Osteoblast (primary cell): ENCODE measurements around the gene NFRKB. TPM values are rescaled to one million over a fixed set of nuclear protein-coding genes. Genes with fewer than 3 reads are reported as not detected.

Experiments used
- DNase-seq: peaks from one replicate; pipeline ENCODE4 v3.0.0; 2011; ENCODE audit warnings: low spot score, mixed read lengths; ENCODE audit not compliant: insufficient read length; ENCODE audit errors: missing footprints
- H2AFZ ChIP-seq: 2 replicates; pipeline ENCODE4 v1.6.0; 2011; ENCODE audit warnings: mild to moderate bottlenecking, low read length
- H3K27ac ChIP-seq: 2 replicates; pipeline ENCODE4 v1.5.1; 2011; ENCODE audit warnings: mild to moderate bottlenecking, low read depth, low read length, moderate library complexity
- H3K27me3 ChIP-seq: 2 replicates; pipeline ENCODE4 v1.6.0; 2012; ENCODE audit warnings: mild to moderate bottlenecking, control low read depth, inconsistent platforms, low read length, moderate library complexity; ENCODE audit not compliant: insufficient read depth
- H3K36me3 ChIP-seq: 2 replicates; pipeline ENCODE4 v1.5.1; 2011; ENCODE audit warnings: mild to moderate bottlenecking, low read length, control low read depth, moderate library complexity; ENCODE audit not compliant: insufficient read depth
- H3K4me1 ChIP-seq: 2 replicates; pipeline ENCODE4 v1.5.1; 2011; ENCODE audit warnings: mild to moderate bottlenecking, low read length, control low read depth, moderate library complexity; ENCODE audit not compliant: insufficient read depth
- H3K4me2 ChIP-seq: 2 replicates; pipeline ENCODE4 v1.6.0; 2011; ENCODE audit warnings: mild to moderate bottlenecking, low read length; ENCODE audit not compliant: insufficient read depth
- H3K4me3 ChIP-seq: fragments of 200-600 bp; sonication (generic); 3 replicates; pipeline ENCODE4 v1.5.1; 2012; ENCODE audit warnings: mild to moderate bottlenecking, low read length, inconsistent platforms; ENCODE audit not compliant: insufficient read depth
- H3K79me2 ChIP-seq: 2 replicates; pipeline ENCODE4 v1.6.0; 2012; ENCODE audit warnings: mild to moderate bottlenecking, low read length, control low read depth, inconsistent platforms; ENCODE audit not compliant: insufficient read depth
- H3K9me3 ChIP-seq: 2 replicates; pipeline ENCODE4 v1.5.1; 2011; ENCODE audit warnings: low read depth, low read length, control low read depth
- H4K20me1 ChIP-seq: 2 replicates; pipeline ENCODE4 v1.6.0; 2012; ENCODE audit warnings: mild to moderate bottlenecking, low read length, control low read depth; ENCODE audit not compliant: insufficient read depth
- CTCF ChIP-seq: IDR thresholded peaks from 2 replicates; pipeline ENCODE4 v1.5.1; 2011; ENCODE audit warnings: mild to moderate bottlenecking, low read depth, low read length, moderate library complexity; ENCODE audit errors: extremely low read depth
- total RNA-seq: library from RNA; depleted of rRNA; stranded (reverse); fragments of >200 nt; gene quantifications from 2 replicates; pipeline ENCODE4 v1.2.3, GENCODE V29; 2012

Gene NFRKB
- total RNA-seq, 1 donor, result 15.2 TPM

GRCh38 chr11:129929721-129930120 lies 34.3 kb upstream of the NFRKB start:
- TF ChIP-seq CTCF, result no peak
- Histone ChIP-seq H3K9me3 (no peaks in the 10 kb centered on the region), H3K4me1 (no peaks in the 10 kb centered on the region), H4K20me1 (no peaks in the 10 kb centered on the region), H2AFZ (no peak overlapping the region), H3K4me3 (no peak overlapping the region), H3K27ac (no peak overlapping the region), H3K27me3 (no peaks in the 10 kb centered on the region), H3K4me2 (no peak overlapping the region), H3K79me2 (no peaks in the 10 kb centered on the region), H3K36me3 (peaks cover 5% of the 10 kb centered on the region)
- no peak for DNase-seq

DNA sequence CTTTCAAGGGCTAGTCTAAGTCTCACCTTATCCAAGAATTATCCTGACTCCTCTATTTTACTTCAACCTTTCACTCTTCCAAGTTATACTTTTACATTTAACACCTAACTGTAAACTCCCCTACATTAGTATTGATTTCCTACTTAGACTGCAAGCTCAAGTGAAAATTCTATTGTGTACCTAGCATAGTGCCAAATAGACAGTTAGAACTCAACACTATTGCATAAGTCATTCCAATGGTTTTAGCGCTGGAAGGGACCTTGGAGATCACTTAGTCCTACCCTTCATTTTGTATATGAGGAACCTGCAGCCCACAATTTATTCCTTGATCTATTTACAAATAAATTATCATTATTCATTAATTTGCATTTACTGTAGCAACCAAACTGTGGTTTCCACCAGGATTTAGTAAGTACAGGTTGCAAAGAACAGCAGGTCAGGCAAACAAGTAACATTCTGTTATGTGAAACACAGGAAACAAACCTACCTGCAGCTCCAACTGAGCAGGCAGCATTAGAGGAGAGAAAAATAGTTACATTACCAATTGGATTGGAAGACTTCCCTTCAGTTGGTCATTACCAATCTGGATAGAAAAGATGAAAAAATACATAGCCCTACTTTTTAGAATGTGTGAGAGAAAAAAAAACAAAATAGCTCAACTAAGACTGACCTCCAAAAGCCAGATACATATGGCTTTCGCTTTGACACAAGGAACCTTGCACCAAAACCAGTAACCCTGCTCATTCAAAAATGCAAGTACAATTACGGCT lies 33.7 kb upstream of the NFRKB start:
- peaks cover 5% of the 10 kb centered on the region for H3K36me3 ChIP-seq
- no peaks in the 10 kb centered on the region for H3K9me3 ChIP-seq
- H4K20me1 ChIP-seq, result no peaks in the 10 kb centered on the region
- no peak for TF ChIP-seq CTCF
- no peak overlapping the region for H3K4me3 ChIP-seq
- no peaks in the 10 kb centered on the region for H3K27me3 ChIP-seq
- no peak overlapping the region for H3K4me2 ChIP-seq
- H3K79me2 ChIP-seq, result no peaks in the 10 kb centered on the region
- H3K4me1 ChIP-seq, result no peaks in the 10 kb centered on the region
- no peak for DNase-seq
- H2AFZ ChIP-seq, result no peak overlapping the region
- H3K27ac ChIP-seq, result no peak overlapping the region

- no peaks in the 10 kb centered on the region for H3K4me1 ChIP-seq
- DNase-seq, result no peak
- no peak overlapping the region for H3K4me2 ChIP-seq
- TF ChIP-seq CTCF, result no peak
- no peaks in the 10 kb centered on the region for H4K20me1 ChIP-seq
- no peak overlapping the region for H3K27ac ChIP-seq
- H3K4me3 ChIP-seq, result no peak overlapping the region
- H3K9me3 ChIP-seq, result no peaks in the 10 kb centered on the region
- H3K79me2 ChIP-seq, result no peaks in the 10 kb centered on the region
- no peaks in the 10 kb centered on the region for H3K27me3 ChIP-seq
- H3K36me3 ChIP-seq, result peaks cover 17% of the 10 kb centered on the region
- H2AFZ ChIP-seq, result no peak overlapping the region
Measured at GRCh38 chr11:129922674-129923073, 27.3 kb upstream of the NFRKB start.

- H3K4me1 ChIP-seq, result no peaks in the 10 kb centered on the region
- no peak overlapping the region for H3K4me2 ChIP-seq
- DNase-seq, result no peak
- no peaks in the 10 kb centered on the region for H3K27me3 ChIP-seq
- H3K9me3 ChIP-seq, result no peaks in the 10 kb centered on the region
- H3K79me2 ChIP-seq, result no peaks in the 10 kb centered on the region
- H2AFZ ChIP-seq, result no peak overlapping the region
- H3K4me3 ChIP-seq, result no peak overlapping the region
- H3K36me3 ChIP-seq, result peaks cover 43% of the 10 kb centered on the region
- H4K20me1 ChIP-seq, result no peaks in the 10 kb centered on the region
- no peak overlapping the region for H3K27ac ChIP-seq
- TF ChIP-seq CTCF, result no peak
Measured at GRCh38 chr11:129918361-129918760, 23.0 kb upstream of the NFRKB start.
